Uterus (tissue), 4 donors: ENCODE measurements around the gene PRKAG2. TPM values are rescaled to one million over a fixed set of nuclear protein-coding genes. Genes with fewer than 3 reads are reported as not detected.

ENCODE experiments used
- DNase-seq, 2 donors: peaks; one replicate each; pipeline ENCODE4 v3.0.0-alpha.2; 2019 to 2020
- H3K27ac ChIP-seq, 2 donors: fragments of 200-600 bp; sonication (generic); 1 replicate in 1 of 2; 2 replicates in 1 of 2; pipeline ENCODE4 v1.5.1; 2016 to 2018
- H3K27me3 ChIP-seq, 2 donors: fragments of 200-600 bp; sonication (generic); one replicate each; pipeline ENCODE4 v1.5.1; 2018 to 2019; ENCODE audit warnings: control low read depth in 1 of 2
- H3K36me3 ChIP-seq, 2 donors: fragments of 200-600 bp; sonication (generic); one replicate each; pipeline ENCODE4 v1.5.1; 2019; ENCODE audit warnings: control low read depth in 1 of 2
- H3K4me1 ChIP-seq, 2 donors: fragments of 200-600 bp; sonication (generic); one replicate each; pipeline ENCODE4 v1.5.1; 2018 to 2019; ENCODE audit warnings: control low read depth in 1 of 2
- H3K4me3 ChIP-seq, 2 donors: fragments of 200-600 bp; sonication (generic); 1 replicate in 1 of 2; 2 replicates in 1 of 2; pipeline ENCODE4 v1.5.1; 2018 to 2019; ENCODE audit warnings: mild to moderate bottlenecking in 1 of 2
- H3K9me3 ChIP-seq, 2 donors: fragments of 200-600 bp; sonication (generic); one replicate each; pipeline ENCODE4 v1.5.1; 2019; ENCODE audit warnings: control low read depth in 1 of 2
- POLR2A ChIP-seq, 2 donors: fragments of 450-650 bp; IDR thresholded peaks; one replicate each; pipeline ENCODE4 v1.6.1; 2016; ENCODE audit warnings: antibody characterized with exemption in 2 of 2, mild to moderate bottlenecking in 1 of 2, moderate library complexity in 1 of 2
- intact Hi-C: fragments of 100-400 bp; cut with DNase I; formaldehyde crosslinking; loops from one replicate; pipeline ENCODE4 v1.15.1; 2023; ENCODE audit warnings: low total_unique reads
- total RNA-seq, 4 donors: library from RNA; depleted of rRNA in 3 of 4; stranded (reverse); fragments of >200 nt in 3 of 4; gene quantifications; one replicate each; pipeline versions ENCODE4 v1.1.0 to v1.2.4, GENCODE V29; 2014 to 2023
- TF ChIP-seq, protein P1 (sequence below), 4 experiments: fragments of 200-600 bp in 2 of 4; fragments of 450-650 bp in 2 of 4; sonication (generic) in 2 of 4; IDR thresholded peaks; one replicate each; pipeline ENCODE4 v1.5.1; 2016 to 2019; ENCODE audit warnings: antibody characterized with exemption in 4 of 4, mild to moderate bottlenecking in 2 of 4, moderate library complexity in 1 of 4
- donor health status: DM: yes; HTN: yes; CAD: no.

Gene PRKAG2
- total RNA-seq, 4 donors from 2014 or later, result 15.1 to 66.2 (median 33.6) TPM

DNA sequence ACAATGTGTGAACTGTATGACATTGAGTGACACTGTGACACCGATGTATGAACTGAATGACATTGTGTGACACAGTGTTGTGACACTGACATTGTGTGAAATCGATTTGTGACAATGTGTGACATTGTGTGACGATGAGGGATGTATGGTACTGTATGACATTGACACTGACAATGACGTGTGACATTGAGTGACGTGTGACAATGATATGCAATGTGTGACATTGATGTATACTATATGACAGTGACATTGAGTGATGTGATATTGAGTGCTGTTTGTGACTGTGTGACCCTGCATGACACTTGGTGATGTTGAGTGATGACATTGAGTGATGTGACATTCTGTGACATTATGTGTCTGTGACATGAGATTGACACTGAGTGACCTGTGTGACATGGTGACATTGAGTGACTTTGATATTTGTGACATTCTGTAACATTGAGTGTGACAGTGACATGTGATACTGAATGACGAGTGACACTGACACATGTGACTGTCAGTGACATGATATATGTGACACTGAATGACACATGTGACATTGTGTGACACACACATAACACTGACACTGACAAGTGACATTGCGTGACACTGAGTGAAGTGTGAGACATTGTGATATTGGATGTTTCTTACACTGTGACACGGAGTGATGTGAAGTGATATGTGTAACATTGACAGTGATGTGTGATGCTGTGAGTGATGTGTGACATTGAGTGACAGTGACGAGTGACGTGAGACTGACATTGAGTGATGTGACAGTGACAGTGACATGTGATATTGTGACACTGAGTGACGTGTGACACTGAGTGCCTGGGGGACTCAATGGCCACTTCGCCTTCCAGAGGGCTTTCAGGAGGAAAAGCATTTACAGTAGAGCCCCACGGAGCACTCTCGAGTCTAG lies 167.5 kb downstream of the PRKAG2 start:
- Histone ChIP-seq H3K36me3 (no peaks in the 10 kb centered on the region), H3K27ac (no peak overlapping the region), H3K4me1 (no peaks in the 10 kb centered on the region), H3K4me3 (no peak overlapping the region), H3K27me3 (no peaks in the 10 kb centered on the region), H3K9me3 (no peaks in the 10 kb centered on the region)
- TF ChIP-seq, protein P1, sequence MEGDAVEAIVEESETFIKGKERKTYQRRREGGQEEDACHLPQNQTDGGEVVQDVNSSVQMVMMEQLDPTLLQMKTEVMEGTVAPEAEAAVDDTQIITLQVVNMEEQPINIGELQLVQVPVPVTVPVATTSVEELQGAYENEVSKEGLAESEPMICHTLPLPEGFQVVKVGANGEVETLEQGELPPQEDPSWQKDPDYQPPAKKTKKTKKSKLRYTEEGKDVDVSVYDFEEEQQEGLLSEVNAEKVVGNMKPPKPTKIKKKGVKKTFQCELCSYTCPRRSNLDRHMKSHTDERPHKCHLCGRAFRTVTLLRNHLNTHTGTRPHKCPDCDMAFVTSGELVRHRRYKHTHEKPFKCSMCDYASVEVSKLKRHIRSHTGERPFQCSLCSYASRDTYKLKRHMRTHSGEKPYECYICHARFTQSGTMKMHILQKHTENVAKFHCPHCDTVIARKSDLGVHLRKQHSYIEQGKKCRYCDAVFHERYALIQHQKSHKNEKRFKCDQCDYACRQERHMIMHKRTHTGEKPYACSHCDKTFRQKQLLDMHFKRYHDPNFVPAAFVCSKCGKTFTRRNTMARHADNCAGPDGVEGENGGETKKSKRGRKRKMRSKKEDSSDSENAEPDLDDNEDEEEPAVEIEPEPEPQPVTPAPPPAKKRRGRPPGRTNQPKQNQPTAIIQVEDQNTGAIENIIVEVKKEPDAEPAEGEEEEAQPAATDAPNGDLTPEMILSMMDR (IDR thresholded peaks at IDR 0.05), result no peak
- TF ChIP-seq POLR2A (IDR thresholded peaks at IDR 0.05), result no peak
- intact Hi-C loops, result no loop called here
- no peak for DNase-seq

DNA sequence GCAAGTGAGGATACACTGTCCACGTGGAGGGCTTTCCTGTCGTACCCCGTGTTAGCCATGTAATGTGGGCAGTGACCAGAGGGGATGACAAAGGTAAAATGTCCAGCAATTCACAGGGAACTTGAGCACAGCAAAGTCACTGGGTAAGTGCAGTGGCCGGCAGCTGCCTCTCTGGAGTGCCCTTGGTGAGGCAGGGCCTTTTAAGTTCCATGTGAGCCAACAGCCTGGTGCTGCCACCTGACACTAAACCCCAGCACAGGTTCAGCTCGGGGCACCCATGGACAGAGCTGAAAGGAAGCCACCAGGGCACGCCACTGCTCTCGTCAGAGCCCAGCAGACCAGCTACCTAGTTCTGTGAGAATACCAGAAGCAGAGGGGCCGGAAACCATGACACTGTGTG lies 168.3 kb downstream of the PRKAG2 start:
- no peak for DNase-seq
- Histone ChIP-seq H3K27ac (no peak overlapping the region), H3K9me3 (no peaks in the 10 kb centered on the region), H3K27me3 (no peaks in the 10 kb centered on the region), H3K4me1 (no peaks in the 10 kb centered on the region), H3K4me3 (no peak overlapping the region), H3K36me3 (no peaks in the 10 kb centered on the region)
- TF ChIP-seq POLR2A (IDR thresholded peaks at IDR 0.05), result no peak
- TF ChIP-seq, protein P1 (IDR thresholded peaks at IDR 0.05), result no peak
- intact Hi-C loops, result no loop called here

DNA sequence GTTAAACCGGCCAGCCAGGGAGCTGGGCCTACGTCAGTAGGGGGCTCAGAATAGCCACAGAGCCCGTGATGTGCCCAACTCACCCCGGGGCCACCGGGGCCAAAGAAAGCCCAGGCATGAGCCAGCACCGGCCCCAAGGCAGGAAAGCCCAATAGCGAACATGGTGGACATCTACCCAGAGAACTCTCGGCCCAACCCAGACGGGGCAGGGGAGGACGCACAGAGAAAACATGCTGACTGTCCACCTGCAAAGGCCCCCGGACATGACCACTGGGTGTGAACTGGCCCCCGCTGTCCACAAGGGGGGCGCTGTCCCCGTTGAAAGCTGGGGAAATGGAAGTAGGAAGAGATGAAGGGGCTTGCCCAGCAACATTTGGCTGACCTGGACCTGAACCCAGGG lies 169.2 kb downstream of the PRKAG2 start:
- Histone ChIP-seq H3K27ac (no peak overlapping the region), H3K9me3 (no peaks in the 10 kb centered on the region), H3K36me3 (no peaks in the 10 kb centered on the region), H3K4me1 (no peaks in the 10 kb centered on the region), H3K4me3 (no peak overlapping the region), H3K27me3 (no peaks in the 10 kb centered on the region)
- TF ChIP-seq, protein P1 (IDR thresholded peaks at IDR 0.05), result no peak
- no peak for DNase-seq
- intact Hi-C loops, result no loop called here

DNA sequence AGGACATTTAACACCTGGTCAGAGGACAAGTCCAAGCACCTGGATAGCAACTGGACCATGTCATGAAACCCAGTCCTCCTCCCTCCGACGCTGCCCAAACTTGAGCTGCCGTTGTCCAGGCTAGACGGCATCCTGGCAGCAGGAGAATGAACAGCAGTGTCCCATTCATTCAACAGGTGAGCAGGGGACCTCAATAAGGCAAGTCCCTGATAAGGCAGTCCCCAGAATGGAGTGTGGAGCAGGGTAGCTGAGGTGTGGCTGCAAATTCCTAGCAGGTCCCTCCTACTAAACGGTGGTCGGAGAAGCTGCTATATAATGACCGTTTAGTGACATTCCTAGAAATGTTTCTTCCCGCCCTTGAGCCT lies 169.8 kb downstream of the PRKAG2 start:
- TF ChIP-seq, protein P1 (IDR thresholded peaks at IDR 0.05), result no peak
- no peak for TF ChIP-seq POLR2A (IDR thresholded peaks at IDR 0.05)
- no peak for DNase-seq
- H3K9me3 ChIP-seq, result no peaks in the 10 kb centered on the region
- H3K27ac ChIP-seq, result no peak overlapping the region
- H3K27me3 ChIP-seq, result no peaks in the 10 kb centered on the region
- intact Hi-C loops, result no loop called here
- no peaks in the 10 kb centered on the region for H3K4me1 ChIP-seq
- H3K4me3 ChIP-seq, result no peak overlapping the region
- no peaks in the 10 kb centered on the region for H3K36me3 ChIP-seq

DNA sequence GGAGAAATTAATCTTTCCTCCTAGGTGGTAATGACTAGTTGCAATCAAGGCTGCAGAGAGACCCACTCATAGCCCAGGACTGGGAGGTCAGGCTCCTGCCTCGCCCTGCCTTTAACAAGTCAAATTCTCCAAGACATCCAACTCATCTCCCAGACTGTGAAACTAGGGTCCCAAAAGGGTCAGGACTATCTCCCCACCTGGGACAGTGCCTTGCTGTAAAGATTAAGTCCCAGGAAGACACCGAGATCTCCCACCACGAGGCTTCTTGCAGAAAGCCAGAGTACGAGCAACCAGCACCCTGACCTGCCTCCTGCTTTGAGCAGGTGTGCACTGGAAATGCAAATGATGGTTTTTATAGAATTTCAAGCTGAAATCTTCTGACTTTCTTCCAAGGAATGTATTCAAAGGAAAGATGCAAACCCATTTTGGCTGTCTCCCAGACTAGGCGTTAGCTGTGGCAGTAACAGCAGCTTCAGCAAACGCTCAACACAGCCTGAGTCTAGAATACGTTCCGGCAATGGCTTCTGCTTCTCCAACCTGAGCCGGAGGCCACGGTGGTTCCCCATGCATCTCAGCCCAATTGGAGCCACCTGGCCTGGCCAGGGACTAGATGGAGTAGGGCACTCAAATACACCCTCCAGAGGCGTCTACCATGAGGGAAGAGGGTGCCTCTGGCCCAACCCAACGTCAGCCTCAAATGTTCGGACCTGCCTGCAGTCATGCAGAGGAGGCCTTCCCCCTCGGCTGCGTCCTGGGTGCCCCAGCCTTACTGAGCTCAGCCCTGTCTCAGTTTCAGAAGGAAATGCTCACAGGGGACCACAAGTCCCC lies 170.4 kb downstream of the PRKAG2 start:
- intact Hi-C loops, result no loop called here
- no peak for TF ChIP-seq POLR2A (IDR thresholded peaks at IDR 0.05)
- TF ChIP-seq, protein P1 (IDR thresholded peaks at IDR 0.05), result no peak
- no peak overlapping the region for H3K27ac ChIP-seq

More for the DNA sequence above, 170.4 kb downstream of the PRKAG2 start:
- Histone ChIP-seq H3K27me3 (no peaks in the 10 kb centered on the region), H3K4me3 (no peak overlapping the region), H3K4me1 (no peaks in the 10 kb centered on the region), H3K9me3 (no peaks in the 10 kb centered on the region), H3K36me3 (no peaks in the 10 kb centered on the region)
- no peak for DNase-seq
